Mesenchymal stem cell (in vitro differentiated cells and primary cell): Measurements from ENCODE around the gene CLEC12A.
"Not testable (repeated sequence)": the region's sequence is repeated elsewhere in the genome, so short reads cannot be mapped to it uniquely, and the experiment has no call there.

Source experiments
- DNase-seq: peaks from one replicate; pipeline ENCODE4 v3.0.0-alpha.2; 2013
- H2AFZ ChIP-seq: one replicate; pipeline ENCODE4 v1.6.1; 2013; ENCODE audit warnings: low read depth, mild to moderate bottlenecking, control low read depth, inconsistent platforms, low read length, moderate library complexity
- H2AK5ac ChIP-seq: 2 replicates; pipeline ENCODE4 v1.6.1; 2013; ENCODE audit warnings: low read length, moderate library complexity, mild to moderate bottlenecking, inconsistent platforms; ENCODE audit not compliant: severe bottlenecking
- H2BK120ac ChIP-seq: one replicate; pipeline ENCODE4 v1.6.1; 2013; ENCODE audit warnings: low read depth, mild to moderate bottlenecking, inconsistent platforms, low read length, moderate library complexity
- H2BK12ac ChIP-seq, 2 experiments: one replicate each; pipeline ENCODE4 v1.6.1; 2013; ENCODE audit warnings: inconsistent platforms in 2 of 2, low read length in 2 of 2, mild to moderate bottlenecking in 2 of 2, moderate library complexity in 2 of 2, control low read depth in 1 of 2
- H2BK15ac ChIP-seq: one replicate; pipeline ENCODE4 v1.6.1; 2013; ENCODE audit warnings: mild to moderate bottlenecking, low read depth, inconsistent platforms; ENCODE audit not compliant: poor library complexity, severe bottlenecking
- H2BK5ac ChIP-seq: 2 replicates; pipeline ENCODE4 v1.6.1; 2013; ENCODE audit warnings: low read depth, mild to moderate bottlenecking, low read length, control low read depth, inconsistent platforms; ENCODE audit not compliant: poor library complexity, severe bottlenecking
- H3K14ac ChIP-seq, 2 experiments: one replicate each; pipeline ENCODE4 v1.6.1; 2013; ENCODE audit warnings: inconsistent platforms in 2 of 2, low read length in 2 of 2, control low read depth in 1 of 2, mild to moderate bottlenecking in 1 of 2, moderate library complexity in 1 of 2
- H3K18ac ChIP-seq, 2 experiments: one replicate each; pipeline ENCODE4 v1.6.1; 2013; ENCODE audit warnings: inconsistent platforms in 2 of 2, low read length in 2 of 2, control low read depth in 1 of 2, low read depth in 1 of 2, mild to moderate bottlenecking in 1 of 2
- H3K23ac ChIP-seq, 2 experiments: one replicate each; pipeline ENCODE4 v1.6.1; 2013; ENCODE audit warnings: inconsistent platforms in 2 of 2, low read length in 2 of 2, mild to moderate bottlenecking in 2 of 2, moderate library complexity in 2 of 2, control low read depth in 1 of 2
- H3K27ac ChIP-seq: 2 replicates; pipeline ENCODE4 v1.5.1; 2013; ENCODE audit warnings: mild to moderate bottlenecking, moderate library complexity, low read length, control low read depth, inconsistent platforms; ENCODE audit not compliant: poor library complexity, severe bottlenecking
- H3K27me3 ChIP-seq, 2 experiments: 2 replicates each; pipeline versions ENCODE4 v1.6.1 to v1.7.0; 2013; ENCODE audit warnings: low read length in 2 of 2, mild to moderate bottlenecking in 2 of 2, moderate library complexity in 2 of 2, control low read depth in 1 of 2, inconsistent platforms in 1 of 2; ENCODE audit not compliant: control insufficient read depth in 1 of 2, insufficient read depth in 1 of 2
- H3K36me3 ChIP-seq, 2 experiments: 2 replicates each; pipeline versions ENCODE4 v1.6.1 to v1.7.0; 2013; ENCODE audit warnings: low read length in 2 of 2, control low read depth in 1 of 2, inconsistent platforms in 1 of 2, low read depth in 1 of 2, mild to moderate bottlenecking in 1 of 2; ENCODE audit not compliant: insufficient read depth in 2 of 2, control insufficient read depth in 1 of 2
- H3K4ac ChIP-seq, 2 experiments: one replicate each; pipeline ENCODE4 v1.6.1; 2013; ENCODE audit warnings: inconsistent platforms in 2 of 2, low read length in 2 of 2, mild to moderate bottlenecking in 2 of 2, moderate library complexity in 2 of 2, control low read depth in 1 of 2, low read depth in 1 of 2
- H3K4me1 ChIP-seq: 2 replicates; pipeline ENCODE4 v1.6.1; 2013; ENCODE audit warnings: low read depth, low read length, control low read depth; ENCODE audit not compliant: control insufficient read depth, insufficient read depth
- H3K4me2 ChIP-seq: 2 replicates; pipeline ENCODE4 v1.6.1; 2013; ENCODE audit warnings: low read length, mild to moderate bottlenecking, inconsistent platforms; ENCODE audit not compliant: poor library complexity, severe bottlenecking
- H3K4me3 ChIP-seq, 2 experiments: 2 replicates each; pipeline versions ENCODE4 v1.5.1 to v1.7.0; 2013; ENCODE audit warnings: low read length in 2 of 2, mild to moderate bottlenecking in 2 of 2, control low read depth in 1 of 2, low read depth in 1 of 2; ENCODE audit not compliant: insufficient read depth in 1 of 2
- H3K79me1 ChIP-seq: replicated peaks from 2 replicates; pipeline ENCODE4 v1.6.1; 2013; ENCODE audit warnings: mild to moderate bottlenecking, control low read depth, low read length, inconsistent platforms; ENCODE audit not compliant: poor library complexity, severe bottlenecking
- H3K9ac ChIP-seq: 2 replicates; pipeline ENCODE4 v1.7.0; 2013; ENCODE audit warnings: mild to moderate bottlenecking, low read length, moderate library complexity
- H3K9me3 ChIP-seq: 2 replicates; pipeline ENCODE4 v1.7.0; 2013; ENCODE audit warnings: mild to moderate bottlenecking, low read length; ENCODE audit not compliant: control insufficient read depth
- H4K8ac ChIP-seq: one replicate; pipeline ENCODE4 v1.6.1; 2013; ENCODE audit warnings: inconsistent platforms, mild to moderate bottlenecking, low read length, moderate library complexity
- H4K91ac ChIP-seq: one replicate; pipeline ENCODE4 v1.6.1; 2013; ENCODE audit warnings: mild to moderate bottlenecking, low read length, inconsistent platforms
- WGBS: methylation state at CpG from one replicate; pipeline ENCODE4 v1.1.7; 2013; ENCODE audit warnings: mixed read lengths; 5-methylcytosine and 5-hydroxymethylcytosine counted together

The CLEC12A gene

DNA sequence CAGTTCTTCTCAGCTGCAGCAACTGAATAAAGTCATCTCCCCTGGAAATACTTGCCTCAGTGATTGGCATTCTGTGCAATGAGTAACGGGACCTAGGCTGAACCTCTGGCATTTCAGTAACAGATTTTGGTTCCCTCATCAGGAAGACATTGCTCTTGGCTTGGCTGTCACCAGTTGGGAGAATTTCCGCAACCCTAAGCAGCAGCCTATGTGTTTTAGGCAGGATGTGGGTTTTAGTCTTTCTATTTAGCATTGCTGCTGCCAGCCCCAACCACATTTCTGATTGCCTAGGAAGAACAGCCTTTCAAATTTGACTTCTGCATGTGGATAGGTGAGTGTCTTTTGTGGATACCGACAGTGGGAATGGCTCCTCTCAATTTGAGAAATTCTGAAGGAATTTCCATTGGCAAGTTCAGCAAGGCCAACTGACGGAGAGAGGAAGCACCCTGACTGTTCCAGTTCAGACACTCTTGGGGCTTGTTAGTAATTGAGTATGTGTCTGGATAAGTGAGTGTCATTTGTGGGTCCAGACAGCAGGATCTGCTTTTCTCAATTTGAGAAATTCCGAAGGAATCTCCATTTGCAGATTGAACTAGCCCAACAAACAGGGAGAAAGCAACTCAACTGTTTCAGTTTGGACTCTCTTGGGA is 20.1 kb upstream of the CLEC12A start:
- Histone ChIP-seq H4K91ac (no peak overlapping the region), H2AK5ac (no peak overlapping the region), H3K4me2 (no peak overlapping the region), H3K23ac (no peak overlapping the region), H2BK12ac (no peak overlapping the region), H3K4me3 (no peak overlapping the region), H3K9ac (no peak overlapping the region), H3K4ac (no peak overlapping the region), H3K79me1 (no peaks in the 10 kb centered on the region), H2BK120ac (no peak overlapping the region), H3K9me3 (no peaks in the 10 kb centered on the region), H2AFZ (no peak overlapping the region), H2BK15ac (no peak overlapping the region), H2BK5ac (no peak overlapping the region), H3K27ac (no peak overlapping the region), H3K4me1 (no peaks in the 10 kb centered on the region), H3K27me3 (peaks cover 0 to 7% of the 10 kb centered on the region in 2 experiments), H4K8ac (no peak overlapping the region), H3K18ac (no peak overlapping the region), H3K36me3 (no peaks in the 10 kb centered on the region), H3K14ac (no peak overlapping the region)
- DNase-seq = no peak
- 89% methylated on average over 5 of the region's 5 CpGs for WGBS

DNA sequence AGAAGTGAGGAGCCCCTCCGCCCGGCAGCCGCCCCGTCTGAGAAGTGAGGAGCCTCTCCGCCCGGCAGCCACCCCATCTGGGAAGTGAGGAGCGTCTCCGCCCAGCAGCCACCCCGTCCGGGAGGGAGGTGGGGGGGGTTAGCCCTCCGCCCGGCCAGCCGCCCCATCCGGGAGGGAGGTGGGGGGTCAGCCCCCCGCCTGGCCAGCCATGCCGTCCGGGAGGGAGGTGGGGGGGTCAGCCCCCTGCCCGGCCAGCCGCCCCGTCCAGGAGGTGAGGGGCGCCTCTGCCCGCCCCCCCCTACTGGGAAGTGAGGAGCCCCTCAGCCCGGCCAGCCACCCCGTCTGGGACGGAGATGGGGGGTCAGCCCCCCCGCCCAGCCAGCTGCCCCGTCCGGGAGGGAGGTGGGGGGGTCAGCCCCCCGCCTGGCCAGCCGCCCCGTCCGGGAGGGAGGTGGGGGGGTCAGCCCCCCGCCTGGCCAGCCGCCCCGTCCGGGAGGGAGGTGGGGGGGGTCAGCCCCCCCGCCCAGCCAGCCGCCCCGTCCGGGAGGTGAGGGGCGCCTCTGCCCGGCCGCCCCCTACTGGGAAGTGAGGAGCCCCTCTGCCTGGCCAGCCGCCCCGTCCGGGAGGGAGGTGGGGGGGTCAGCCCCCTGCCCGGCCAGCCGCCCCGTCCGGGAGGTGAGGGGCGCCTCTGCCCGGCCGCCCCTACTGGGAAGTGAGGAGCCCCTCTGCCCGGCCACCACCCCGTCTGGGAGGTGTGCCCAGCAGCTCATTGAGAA is 18.1 kb upstream of the CLEC12A start:
- H2BK120ac ChIP-seq, H2BK5ac ChIP-seq, H3K4me1 ChIP-seq, DNase-seq, H4K8ac ChIP-seq, H3K23ac ChIP-seq, H2AFZ ChIP-seq, H3K27ac ChIP-seq, H3K9me3 ChIP-seq, H2AK5ac ChIP-seq, H3K9ac ChIP-seq, H3K27me3 ChIP-seq, H3K4ac ChIP-seq, H3K18ac ChIP-seq, H3K14ac ChIP-seq, H3K36me3 ChIP-seq, H2BK15ac ChIP-seq, H3K4me2 ChIP-seq, H4K91ac ChIP-seq, H3K79me1 ChIP-seq, H3K4me3 ChIP-seq, H2BK12ac ChIP-seq: not testable (repeated sequence)
- WGBS = 98% methylated on average over 10 of the region's 55 CpGs

- Histone ChIP-seq H2AK5ac (no peak overlapping the region), H3K9me3 (no peaks in the 10 kb centered on the region), H4K8ac (no peak overlapping the region), H3K23ac (no peak overlapping the region), H3K4me2 (no peak overlapping the region), H3K27ac (no peak overlapping the region), H3K4me1 (no peaks in the 10 kb centered on the region), H3K79me1 (no peaks in the 10 kb centered on the region), H3K4me3 (no peak overlapping the region), H4K91ac (no peak overlapping the region), H3K4ac (no peak overlapping the region), H2BK15ac (no peak overlapping the region), H3K27me3 (no peaks in the 10 kb centered on the region), H2BK12ac (no peak overlapping the region), H3K9ac (no peak overlapping the region), H3K18ac (no peak overlapping the region), H2BK120ac (no peak overlapping the region), H2BK5ac (no peak overlapping the region), H3K14ac (no peak overlapping the region), H2AFZ (no peak overlapping the region), H3K36me3 (no peaks in the 10 kb centered on the region)
- no peak for DNase-seq
Observed at GRCh38 chr12:9957834-9958233, 13.4 kb upstream of the CLEC12A start.

GRCh38 chr12:9960590-9960989 is 10.6 kb upstream of the CLEC12A start:
- 78% methylated on average over 5 of the region's 5 CpGs for WGBS
- Histone ChIP-seq H2BK12ac (no peak overlapping the region), H3K23ac (no peak overlapping the region)

More at GRCh38 chr12:9960590-9960989, 10.6 kb upstream of the CLEC12A start:
- H2BK120ac ChIP-seq = no peak overlapping the region
- no peak overlapping the region for H3K4me2 ChIP-seq
- no peak overlapping the region for H2BK15ac ChIP-seq
- no peak overlapping the region for H3K4me3 ChIP-seq
- no peak overlapping the region for H4K91ac ChIP-seq
- no peak overlapping the region for H4K8ac ChIP-seq
- no peak for DNase-seq
- H3K4me1 ChIP-seq = no peaks in the 10 kb centered on the region
- no peaks in the 10 kb centered on the region for H3K9me3 ChIP-seq
- H2BK5ac ChIP-seq = no peak overlapping the region
- no peak overlapping the region for H3K14ac ChIP-seq
- no peak overlapping the region for H3K27ac ChIP-seq
- no peak overlapping the region for H3K4ac ChIP-seq
- H3K79me1 ChIP-seq = no peaks in the 10 kb centered on the region
- H2AK5ac ChIP-seq = no peak overlapping the region
- H3K27me3 ChIP-seq = no peaks in the 10 kb centered on the region
- H2AFZ ChIP-seq = no peak overlapping the region
- H3K9ac ChIP-seq = no peak overlapping the region
- H3K18ac ChIP-seq = no peak overlapping the region
- H3K36me3 ChIP-seq = no peaks in the 10 kb centered on the region
